Measurements from ENCODE around the gene COL6A1.
"Not testable (repeated sequence)": the region's sequence is repeated elsewhere in the genome, so short reads cannot be mapped to it uniquely, and the experiment has no call there.

COL6A1 gene

DNA sequence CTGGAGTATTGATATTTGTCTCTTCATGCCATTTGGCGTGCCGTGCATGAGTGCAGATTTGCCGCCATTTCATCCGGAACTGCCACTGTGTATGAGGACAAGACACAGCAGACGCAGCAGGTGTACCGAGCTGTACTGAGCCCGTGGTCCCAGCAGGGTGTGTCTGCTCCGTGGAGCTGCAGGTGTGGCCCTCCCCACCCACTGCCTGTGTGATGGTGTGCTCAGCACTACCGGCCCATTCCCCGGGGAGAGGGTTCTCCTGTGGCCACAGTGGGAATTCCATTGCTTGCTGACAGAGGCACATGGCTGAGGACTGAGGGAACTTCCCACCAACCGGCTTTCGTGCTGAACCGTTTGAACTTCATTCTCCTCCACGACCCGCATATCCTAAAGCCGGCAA is 34.3 kb upstream of the COL6A1 start:
- no peak for DNase-seq

DNA sequence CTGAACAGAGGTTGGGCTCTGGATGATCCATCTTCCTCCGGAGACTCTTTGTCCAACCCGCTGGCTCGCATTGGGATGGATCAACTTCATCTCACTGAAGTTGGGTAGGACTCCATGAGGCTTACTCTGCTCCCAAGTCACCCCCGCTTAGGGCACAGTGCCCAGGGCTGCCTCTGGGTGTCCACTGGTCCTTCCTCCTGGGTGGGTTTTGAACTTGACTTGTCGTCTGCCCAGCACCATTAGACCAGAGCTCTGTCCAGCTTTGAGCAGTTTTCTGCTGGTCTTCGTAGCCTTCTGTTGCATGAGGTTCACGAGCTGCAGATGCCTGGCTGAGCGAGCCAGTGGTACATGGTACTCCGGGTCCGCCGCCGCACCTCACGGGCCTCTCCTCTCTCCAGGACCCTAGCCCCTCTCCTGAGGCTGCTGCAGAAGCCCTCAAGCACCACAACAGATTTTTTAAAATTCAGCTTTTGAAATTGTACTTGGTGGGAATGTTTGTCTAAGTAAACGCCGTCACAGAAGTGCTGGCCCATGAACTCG is 33.8 kb upstream of the COL6A1 start:
- no peak for DNase-seq

GRCh38 chr21:45948576-45949141 is 32.9 kb upstream of the COL6A1 start:
- DNase-seq: no peak

DNA sequence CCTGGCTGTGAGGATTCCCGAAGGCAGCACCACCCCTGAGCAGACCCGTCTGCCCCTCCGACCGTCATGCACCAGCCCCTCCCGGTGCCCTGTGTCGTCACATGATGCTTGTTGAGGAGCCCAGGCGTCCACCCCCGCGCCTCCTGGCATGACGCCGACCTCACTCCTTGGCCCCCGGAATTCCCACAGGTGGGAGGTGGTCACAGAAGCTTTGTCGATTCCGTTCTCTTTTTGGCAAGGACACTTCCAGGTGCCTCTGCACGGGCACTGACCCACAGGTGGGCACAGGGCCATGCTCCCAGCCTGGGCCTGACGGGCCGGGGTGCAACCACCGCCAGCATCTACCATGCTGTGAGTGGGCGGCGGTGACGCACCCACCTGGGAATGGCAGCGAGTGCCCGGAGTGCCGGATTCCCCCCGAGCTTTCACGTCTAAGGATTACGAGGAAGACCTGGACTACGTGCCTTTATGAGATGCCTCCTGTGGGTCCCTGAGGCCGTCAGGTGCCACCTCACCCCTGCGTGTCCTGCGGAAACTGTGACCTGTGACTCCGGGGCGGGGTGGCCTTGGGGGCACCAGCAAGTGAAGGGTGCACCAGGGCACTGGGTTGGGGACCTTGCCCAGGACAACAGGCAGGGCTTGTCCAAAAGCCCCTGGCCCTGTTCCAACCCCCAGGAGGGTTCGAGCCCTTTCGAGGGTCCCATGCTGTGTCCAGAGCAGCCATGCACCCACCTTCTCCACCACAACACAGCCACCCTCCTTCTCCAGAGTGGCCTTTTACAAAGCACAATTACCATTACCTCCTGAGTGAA is 31.4 kb upstream of the COL6A1 start:
- DNase-seq: no peak

DNA sequence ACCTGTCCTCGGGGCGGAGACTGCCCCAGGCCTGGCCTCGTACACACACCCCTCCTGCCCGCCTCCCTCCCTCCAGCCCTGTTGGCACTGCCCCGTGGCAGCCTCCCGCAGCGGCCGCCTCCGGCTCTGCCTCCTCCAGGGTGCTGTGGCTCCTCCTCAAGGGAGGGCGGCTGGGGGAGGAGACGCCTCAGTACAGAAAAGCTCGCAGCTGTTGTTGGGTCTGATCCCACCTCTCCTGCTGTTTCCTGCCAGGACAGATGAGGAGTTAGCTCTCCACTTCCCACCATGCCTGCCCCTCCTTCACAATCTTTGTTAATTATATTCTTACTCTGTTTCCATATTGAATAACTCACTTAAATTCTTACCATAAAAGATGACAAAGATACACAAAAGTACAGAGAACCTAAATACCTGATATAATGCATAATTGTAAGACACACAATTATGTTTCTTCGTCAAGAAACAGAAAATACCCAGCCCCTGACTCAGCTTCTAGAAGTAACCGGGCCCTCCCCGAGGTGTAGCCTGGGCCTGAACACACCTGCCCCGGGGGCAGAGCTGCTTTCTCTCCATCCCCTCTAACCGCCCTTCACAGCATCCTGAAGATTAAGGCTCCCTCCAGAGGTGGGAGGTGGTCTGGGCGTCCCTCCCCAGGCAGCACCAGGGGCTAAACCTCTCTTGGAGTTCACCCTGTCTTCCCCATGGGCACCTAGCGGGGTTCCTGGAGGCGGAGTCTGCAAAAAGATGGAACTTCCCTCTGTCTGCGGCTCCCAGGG is 30.6 kb upstream of the COL6A1 start:
- DNase-seq: no peak

DNA sequence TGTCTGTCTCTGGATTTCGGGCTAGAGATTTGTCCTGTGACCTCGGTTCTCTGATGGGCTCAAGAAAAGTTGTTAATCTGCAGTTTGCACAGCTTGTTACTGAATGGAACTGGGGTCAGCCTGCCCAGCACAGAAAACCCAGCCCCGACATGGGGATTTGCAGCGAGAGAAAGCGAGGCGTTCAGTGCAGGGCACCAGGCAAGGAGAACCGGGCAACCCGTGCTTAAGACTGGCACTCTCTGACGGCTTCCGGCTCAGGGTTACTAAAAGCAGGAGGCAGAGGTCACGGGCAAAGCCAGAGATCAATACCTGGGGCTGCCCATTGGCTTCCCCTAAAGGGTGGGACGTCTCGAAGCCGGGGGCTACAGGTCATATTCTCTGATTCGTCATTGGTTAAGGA is 29.9 kb upstream of the COL6A1 start:
- DNase-seq: no peak

DNA sequence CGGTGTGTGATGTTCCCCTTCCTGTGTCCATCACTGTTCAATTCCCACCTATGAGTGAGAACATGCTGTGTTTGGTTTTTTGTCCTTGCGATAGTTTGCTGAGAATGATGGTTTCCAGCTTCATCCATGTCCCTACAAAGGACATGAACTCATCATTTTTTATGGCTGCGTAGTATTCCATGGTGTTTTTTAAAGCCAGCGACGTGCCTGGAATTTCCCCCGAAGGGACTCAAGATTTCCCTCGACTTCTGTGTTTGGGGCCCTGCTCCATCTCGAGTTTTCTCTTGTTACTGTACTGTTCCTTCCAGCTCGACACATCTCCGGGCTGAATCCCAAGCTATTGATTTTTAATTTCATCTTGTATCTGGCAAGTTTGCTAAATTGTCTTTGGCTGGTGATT is 29.0 kb upstream of the COL6A1 start:
- DNase-seq: not testable (repeated sequence)

DNA sequence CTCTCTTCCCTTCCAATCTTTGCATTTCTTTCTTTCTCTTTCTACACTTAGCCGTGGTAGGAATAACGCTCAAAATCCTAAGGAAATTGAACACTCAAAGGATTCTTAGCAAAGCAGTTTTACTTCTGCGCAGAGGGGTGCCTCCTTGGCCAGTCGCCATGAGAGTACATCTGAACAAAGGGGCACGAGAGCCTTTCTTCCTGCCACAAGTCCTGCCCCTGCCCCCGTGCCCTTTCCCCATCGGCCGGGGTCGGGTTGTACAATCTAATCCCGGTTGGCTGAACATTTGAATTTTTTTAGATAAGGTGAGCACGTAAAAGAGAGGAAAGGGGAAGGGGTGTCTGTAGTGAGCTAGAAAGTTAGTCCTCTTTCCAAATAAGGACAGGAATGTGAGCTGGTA is 28.6 kb upstream of the COL6A1 start:
- no peak for DNase-seq

- DNase-seq: no peak
These were observed 27.3 kb upstream of the COL6A1 start for GRCh38 chr21:45954261-45954660.

DNA sequence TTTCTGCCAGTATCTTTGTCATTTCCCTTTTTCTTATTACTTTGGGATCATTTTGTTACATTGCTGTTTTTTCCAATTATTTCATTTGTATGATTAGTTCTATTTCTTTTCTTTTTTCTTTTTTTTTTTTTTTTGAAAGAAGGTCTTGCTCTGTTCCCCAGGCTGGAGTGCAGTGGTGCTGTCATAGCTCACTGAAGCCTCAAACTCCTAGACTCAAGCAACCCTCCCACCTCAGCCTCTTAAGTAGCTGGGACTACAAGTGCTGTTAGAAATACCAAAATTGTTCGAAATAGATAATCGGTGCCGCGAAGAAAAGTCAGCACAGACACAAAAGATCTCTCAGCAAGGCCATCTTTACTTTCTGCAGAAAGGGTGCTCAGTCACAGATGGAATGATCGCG is 26.6 kb upstream of the COL6A1 start:
- DNase-seq: no peak

DNA sequence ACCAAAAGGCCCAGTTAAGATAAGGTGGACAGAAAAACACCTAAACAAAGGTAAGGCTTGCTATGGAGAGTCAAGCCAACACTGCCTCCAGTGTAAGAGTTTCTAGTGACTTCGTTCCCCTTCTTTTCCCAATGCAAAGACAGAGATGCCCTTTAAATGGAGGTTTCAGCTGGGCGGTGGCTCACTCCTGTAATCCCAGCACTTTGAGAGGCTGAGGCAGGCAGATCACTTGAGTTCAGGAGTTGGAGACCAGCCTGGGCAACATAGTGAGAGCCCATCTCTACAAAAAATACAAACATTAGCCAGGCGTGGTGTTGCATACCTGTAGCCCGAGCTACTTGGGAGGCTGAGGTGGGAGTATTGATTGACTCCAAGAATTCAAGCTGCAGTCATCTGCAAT is 24.0 kb upstream of the COL6A1 start:
- DNase-seq: no peak

GRCh38 chr21:45957981-45958600 is 23.5 kb upstream of the COL6A1 start:
- no peak for DNase-seq

- no peak for DNase-seq
These were observed 22.4 kb upstream of the COL6A1 start for GRCh38 chr21:45959182-45959581.

GRCh38 chr21:45959779-45960390 is 21.7 kb upstream of the COL6A1 start:
- no peak for DNase-seq

DNA sequence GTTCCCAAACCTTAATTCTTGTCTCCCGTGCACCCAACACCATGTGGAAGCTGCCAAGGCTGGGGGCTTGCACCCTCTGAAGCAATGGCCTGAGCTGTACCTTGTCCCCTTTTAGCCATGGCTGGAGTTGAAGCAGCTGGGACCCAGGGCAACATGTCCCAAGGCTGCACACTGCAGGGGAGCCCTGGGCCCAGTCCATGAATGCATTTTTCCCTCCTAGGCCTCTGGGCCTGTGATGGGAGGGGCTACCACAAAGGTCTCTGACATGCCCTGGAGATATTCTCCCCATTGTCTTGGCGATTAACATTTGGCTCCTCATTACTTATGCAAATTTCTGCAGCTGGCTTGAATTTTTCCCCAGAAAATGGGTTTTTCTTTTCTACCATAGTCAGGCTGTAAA is 20.2 kb upstream of the COL6A1 start:
- not testable (repeated sequence) for DNase-seq

DNA sequence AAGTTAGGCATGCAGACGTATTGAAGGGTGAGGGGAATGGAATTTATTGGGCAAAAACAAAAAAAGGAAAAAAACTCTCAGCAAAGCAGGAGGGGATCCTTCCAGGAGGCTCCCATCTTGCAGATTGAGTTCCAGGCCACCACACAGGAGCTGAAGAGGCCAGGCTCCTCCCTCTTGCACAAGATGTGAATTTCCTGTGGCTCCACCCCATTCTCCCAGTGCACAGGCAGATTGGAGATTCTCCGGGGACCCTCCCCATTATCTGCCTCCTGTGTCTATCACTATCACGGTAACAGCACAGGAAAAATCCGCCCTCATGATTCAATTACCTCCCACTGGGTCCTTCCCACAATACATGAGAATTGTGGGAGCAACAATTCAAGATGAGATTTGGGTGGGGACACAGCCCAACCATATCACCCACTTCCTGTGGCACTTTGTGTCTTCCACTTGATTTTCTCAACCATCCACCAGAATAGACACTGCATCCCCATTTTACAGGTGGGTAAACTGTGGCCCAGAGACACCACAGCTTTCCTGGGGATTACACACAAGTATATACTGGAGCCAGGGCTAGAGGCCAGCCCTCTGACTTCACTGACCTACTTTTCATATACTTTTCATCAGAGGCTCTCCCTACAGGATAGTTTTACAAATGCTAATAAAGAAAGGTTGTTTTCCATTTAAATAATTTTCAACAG is 18.9 kb upstream of the COL6A1 start:
- DNase-seq: no peak

GRCh38 chr21:45963232-45963570 is 18.4 kb upstream of the COL6A1 start:
- no peak for DNase-seq

GRCh38 chr21:45964649-45965048 is 16.9 kb upstream of the COL6A1 start:
- no peak for DNase-seq

- no peak for DNase-seq
These were observed 16.3 kb upstream of the COL6A1 start for GRCh38 chr21:45965084-45965809.

GRCh38 chr21:45966791-45967394 is 14.7 kb upstream of the COL6A1 start:
- DNase-seq: no peak

Data from SHP77 (cell line).